ENCODE data around the gene IGSF21.

GRCh38 chr1:18336801-18337200, 229.2 kb downstream of the IGSF21 start:
- TF ChIP-seq GATA2 (IDR thresholded peaks at IDR 0.05; ENCODE audit: low read depth, low read length) (no peak), GATA3 (IDR thresholded peaks at IDR 0.05; ENCODE audit: low read depth, low read length) (no peak)

Data from SH-SY5Y (cell line).